Lower lobe of right lung (tissue), 2 donors: ENCODE measurements around the gene PPP4R3A. TPM values are rescaled to one million over a fixed set of nuclear protein-coding genes. Genes with fewer than 3 reads are reported as not detected.
"Not testable (repeated sequence)": the region's sequence is repeated elsewhere in the genome, so short reads cannot be mapped to it uniquely, and the experiment has no call there.

ENCODE experiments used
- ATAC-seq, 2 donors: fragments of 200-7000 bp; cut with Tn5 transposase; one replicate each; pipeline ENCODE4 v1.9.1; 2020 to 2022; ENCODE audit warnings: mild to moderate bottlenecking in 2 of 2, moderate library complexity in 2 of 2
- DNase-seq: peaks from one replicate; pipeline ENCODE4 v3.0.0-alpha.2; 2020
- H3K27ac ChIP-seq: fragments of 200-600 bp; one replicate; pipeline ENCODE4 v1.8.0; 2022
- H3K27me3 ChIP-seq: fragments of 200-600 bp; one replicate; pipeline ENCODE4 v1.8.0; 2022; ENCODE audit warnings: low read depth
- H3K36me3 ChIP-seq: fragments of 200-600 bp; one replicate; pipeline ENCODE4 v1.8.0; 2022; ENCODE audit warnings: mild to moderate bottlenecking
- H3K4me1 ChIP-seq: fragments of 200-600 bp; one replicate; pipeline ENCODE4 v1.8.0; 2022
- H3K4me3 ChIP-seq: fragments of 200-600 bp; one replicate; pipeline ENCODE4 v1.8.0; 2022; ENCODE audit warnings: mild to moderate bottlenecking
- H3K9me3 ChIP-seq: fragments of 200-600 bp; one replicate; pipeline ENCODE4 v1.8.0; 2022
- CTCF ChIP-seq: fragments of 200-600 bp; IDR thresholded peaks from one replicate; pipeline ENCODE4 v1.8.0; 2022; ENCODE audit warnings: antibody characterized with exemption, mild to moderate bottlenecking
- intact Hi-C: fragments of 100-400 bp; cut with DNase I; formaldehyde crosslinking; loops from one replicate; pipeline ENCODE4 v1.11.0; 2022
- total RNA-seq: library from RNA; stranded (reverse); fragmentation: NEBNext Ultra II Directional; extraction: Animal tissue kit (Norgen Biotek cat#: 25700); gene quantifications from one replicate; pipeline ENCODE4 v1.2.1, GENCODE V29; 2021
- donor health status: DM: no; HTN: yes; CAD: no; lungs with severe emphysema.

PPP4R3A gene
- total RNA-seq, 1 donor from 2014 or later, result 85.4 TPM

- no peak for TF ChIP-seq CTCF
- ATAC-seq, result peak; percentile 59 to 64
- DNase-seq, result peak; percentile 85
- H3K9me3 ChIP-seq, result no peaks in the 10 kb centered on the region
- H3K4me3 ChIP-seq, result peak overlapping the region; percentile 18
- H3K4me1 ChIP-seq, result peaks cover 38% of the 10 kb centered on the region
- peak overlapping the region; percentile 60 for H3K27ac ChIP-seq
- intact Hi-C loops, result no loop called here
- H3K36me3 ChIP-seq, result no peaks in the 10 kb centered on the region
- peaks cover 4% of the 10 kb centered on the region for H3K27me3 ChIP-seq
Measured at GRCh38 chr14:91413547-91414474, 96.3 kb downstream of the PPP4R3A start.

- Histone ChIP-seq H3K27ac (peak overlapping the region; percentile 60), H3K9me3 (no peaks in the 10 kb centered on the region), H3K36me3 (no peaks in the 10 kb centered on the region), H3K4me3 (no peak overlapping the region), H3K27me3 (peaks cover 4% of the 10 kb centered on the region), H3K4me1 (peaks cover 32% of the 10 kb centered on the region)
- no peak for ATAC-seq
- DNase-seq, result no peak
- intact Hi-C loops, result no loop called here
- TF ChIP-seq CTCF, result no peak
Measured at GRCh38 chr14:91412939-91413338, 97.2 kb downstream of the PPP4R3A start.

GRCh38 chr14:91410771-91411536 is 99.2 kb downstream of the PPP4R3A start:
- H3K36me3 ChIP-seq, result no peaks in the 10 kb centered on the region
- no peaks in the 10 kb centered on the region for H3K27me3 ChIP-seq
- H3K27ac ChIP-seq, result peak overlapping the region; percentile 0
- peaks cover 26% of the 10 kb centered on the region for H3K4me1 ChIP-seq
- TF ChIP-seq CTCF, result no peak
- H3K9me3 ChIP-seq, result no peaks in the 10 kb centered on the region
- no peak for ATAC-seq
- no peak for DNase-seq
- intact Hi-C loops, result no loop called here
- H3K4me3 ChIP-seq, result no peak overlapping the region

GRCh38 chr14:91409928-91410718 is 100.0 kb downstream of the PPP4R3A start:
- no peaks in the 10 kb centered on the region for H3K36me3 ChIP-seq
- H3K4me3 ChIP-seq, result no peak overlapping the region
- intact Hi-C loops, result no loop called here
- H3K9me3 ChIP-seq, result no peaks in the 10 kb centered on the region
- DNase-seq, result no peak
- no peak for ATAC-seq
- TF ChIP-seq CTCF, result no peak
- peak overlapping the region; percentile 0 for H3K27ac ChIP-seq
- peaks cover 28% of the 10 kb centered on the region for H3K4me1 ChIP-seq
- H3K27me3 ChIP-seq, result no peaks in the 10 kb centered on the region

GRCh38 chr14:91409240-91409639 is 100.9 kb downstream of the PPP4R3A start:
- H3K4me3 ChIP-seq, H3K27me3 ChIP-seq, H3K9me3 ChIP-seq, ATAC-seq, H3K27ac ChIP-seq, H3K36me3 ChIP-seq, intact Hi-C loops, DNase-seq: not testable (repeated sequence)
- H3K4me1 ChIP-seq, result peaks cover 22% of the 10 kb centered on the region

Other genes with a start within 250 kb of the PPP4R3A start
- 45.8 TPM for gene CCDC88C, start 92.5 kb downstream of the PPP4R3A start, total RNA-seq
- gene CATSPERB, start 221.8 kb upstream of the PPP4R3A start, total RNA-seq, result 2.8 TPM